ENCODE measurements around the gene LRRC15. TPM values are rescaled to one million over a fixed set of nuclear protein-coding genes. Genes with fewer than 3 reads are reported as not detected.

LRRC15 gene
- total RNA-seq, 2 donors from 2014 or later: 0.11 TPM; not detected in 1

DNA sequence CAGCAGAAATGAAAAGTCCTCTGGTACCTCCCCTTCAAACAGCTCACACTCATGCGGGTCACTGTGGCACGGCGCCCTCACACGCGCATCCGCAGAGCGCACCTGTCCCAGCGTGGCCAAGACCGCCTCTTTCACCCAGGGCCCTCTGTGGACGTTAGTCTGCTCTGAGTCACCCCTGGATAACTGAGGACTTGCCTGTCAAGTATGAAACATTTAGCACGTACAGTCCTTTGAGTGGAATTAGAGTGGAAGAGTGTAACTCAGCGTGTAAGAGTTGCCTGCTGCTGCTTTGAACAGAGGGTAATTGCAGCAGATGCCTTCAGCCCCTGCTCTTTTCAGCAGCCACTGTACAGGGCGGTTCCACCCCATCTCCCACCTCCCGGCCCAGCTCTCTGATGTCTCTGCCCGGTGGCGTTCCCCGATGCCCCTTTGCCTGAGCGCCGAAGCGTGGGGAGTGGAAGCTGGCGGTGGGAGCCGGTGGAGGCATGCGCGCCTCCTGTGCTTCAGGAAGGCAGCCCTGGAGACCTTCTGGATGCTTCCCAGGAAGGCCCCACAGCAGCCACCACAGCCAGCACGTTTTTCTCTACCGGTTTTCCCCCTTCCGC lies 41.4 kb downstream of the LRRC15 start:
- H3K36me3 Mint-ChIP-seq (ENCODE audit: low read depth): no peaks in the 10 kb centered on the region
- Histone ChIP-seq H3K27ac (ENCODE audit: low read depth, low read length) (no peak overlapping the region), H3K9ac (ENCODE audit: extremely low read depth, low read length, poor library complexity, severe bottlenecking) (no peak overlapping the region), H3K27me3 (ENCODE audit: control insufficient read depth, insufficient read depth, low read length, poor library complexity, severe bottlenecking) (peaks cover 12% of the 10 kb centered on the region), H3K9me3 (ENCODE audit: control insufficient read depth, low read length) (peaks cover 5% of the 10 kb centered on the region), H3K36me3 (ENCODE audit: control insufficient read depth, insufficient read depth, low read length) (no peaks in the 10 kb centered on the region), H3K4me3 (ENCODE audit: low read length) (no peak overlapping the region), H3K4me1 (ENCODE audit: control insufficient read depth, insufficient read depth, low read length) (peaks cover 4% of the 10 kb centered on the region)
- WGBS, 2 experiments (ENCODE audit: insufficient coverage in 1 of 2, insufficient read length in 1 of 2): 92 to 94% methylated on average over 22 to 27 of the region's 27 CpGs
- TF ChIP-seq, protein P1, sequence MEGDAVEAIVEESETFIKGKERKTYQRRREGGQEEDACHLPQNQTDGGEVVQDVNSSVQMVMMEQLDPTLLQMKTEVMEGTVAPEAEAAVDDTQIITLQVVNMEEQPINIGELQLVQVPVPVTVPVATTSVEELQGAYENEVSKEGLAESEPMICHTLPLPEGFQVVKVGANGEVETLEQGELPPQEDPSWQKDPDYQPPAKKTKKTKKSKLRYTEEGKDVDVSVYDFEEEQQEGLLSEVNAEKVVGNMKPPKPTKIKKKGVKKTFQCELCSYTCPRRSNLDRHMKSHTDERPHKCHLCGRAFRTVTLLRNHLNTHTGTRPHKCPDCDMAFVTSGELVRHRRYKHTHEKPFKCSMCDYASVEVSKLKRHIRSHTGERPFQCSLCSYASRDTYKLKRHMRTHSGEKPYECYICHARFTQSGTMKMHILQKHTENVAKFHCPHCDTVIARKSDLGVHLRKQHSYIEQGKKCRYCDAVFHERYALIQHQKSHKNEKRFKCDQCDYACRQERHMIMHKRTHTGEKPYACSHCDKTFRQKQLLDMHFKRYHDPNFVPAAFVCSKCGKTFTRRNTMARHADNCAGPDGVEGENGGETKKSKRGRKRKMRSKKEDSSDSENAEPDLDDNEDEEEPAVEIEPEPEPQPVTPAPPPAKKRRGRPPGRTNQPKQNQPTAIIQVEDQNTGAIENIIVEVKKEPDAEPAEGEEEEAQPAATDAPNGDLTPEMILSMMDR (conservative IDR thresholded peaks at IDR 0.05): no peak
- DNase-seq: no peak
- H3K4me3 Mint-ChIP-seq: no peak overlapping the region
- H3K4me1 Mint-ChIP-seq: peaks cover 4% of the 10 kb centered on the region
- H3K9me3 Mint-ChIP-seq: no peaks in the 10 kb centered on the region
- peaks cover 26% of the 10 kb centered on the region for H3K27me3 Mint-ChIP-seq (ENCODE audit: insufficient read depth)
- no peak overlapping the region for H3K27ac Mint-ChIP-seq

- no peak overlapping the region for H3K4me3 Mint-ChIP-seq
- H3K4me1 ChIP-seq (ENCODE audit: control insufficient read depth, insufficient read depth, low read length): peaks cover 4% of the 10 kb centered on the region
- no peak overlapping the region for H3K9ac ChIP-seq (ENCODE audit: extremely low read depth, low read length, poor library complexity, severe bottlenecking)
- DNase-seq: no peak
- H3K36me3 Mint-ChIP-seq (ENCODE audit: low read depth): no peaks in the 10 kb centered on the region
- peaks cover 2% of the 10 kb centered on the region for H3K4me1 Mint-ChIP-seq
- H3K36me3 ChIP-seq (ENCODE audit: control insufficient read depth, insufficient read depth, low read length): no peaks in the 10 kb centered on the region
- WGBS, 2 experiments (ENCODE audit: insufficient coverage in 1 of 2, insufficient read length in 1 of 2): 80 to 92% methylated on average over 1 to 5 of the region's 5 CpGs
- peaks cover 6% of the 10 kb centered on the region for H3K9me3 Mint-ChIP-seq
- peaks cover 5% of the 10 kb centered on the region for H3K27me3 ChIP-seq (ENCODE audit: control insufficient read depth, insufficient read depth, low read length, poor library complexity, severe bottlenecking)
- no peak overlapping the region for H3K27ac ChIP-seq (ENCODE audit: low read depth, low read length)
- peaks cover 5% of the 10 kb centered on the region for H3K9me3 ChIP-seq (ENCODE audit: control insufficient read depth, low read length)
- TF ChIP-seq, protein P1 (conservative IDR thresholded peaks at IDR 0.05): no peak
- H3K4me3 ChIP-seq (ENCODE audit: low read length): no peak overlapping the region
- no peak overlapping the region for H3K27ac Mint-ChIP-seq
- H3K27me3 Mint-ChIP-seq (ENCODE audit: insufficient read depth): peaks cover 19% of the 10 kb centered on the region
Observed at GRCh38 chr3:194327218-194328052, 42.1 kb downstream of the LRRC15 start.

GRCh38 chr3:194326968-194327217 lies 42.6 kb downstream of the LRRC15 start:
- no peaks in the 10 kb centered on the region for H3K36me3 ChIP-seq (ENCODE audit: control insufficient read depth, insufficient read depth, low read length)
- TF ChIP-seq, protein P1 (conservative IDR thresholded peaks at IDR 0.05): no peak
- peaks cover 10% of the 10 kb centered on the region for H3K9me3 Mint-ChIP-seq
- peaks cover 14% of the 10 kb centered on the region for H3K27me3 Mint-ChIP-seq (ENCODE audit: insufficient read depth)
- no peak overlapping the region for H3K27ac ChIP-seq (ENCODE audit: low read depth, low read length)
- DNase-seq: no peak
- peaks cover 5% of the 10 kb centered on the region for H3K9me3 ChIP-seq (ENCODE audit: control insufficient read depth, low read length)
- 83 to 100% methylated on average over 1 to 2 of the region's 2 CpGs for WGBS, 2 experiments (ENCODE audit: insufficient coverage in 1 of 2, insufficient read length in 1 of 2)
- H3K4me3 ChIP-seq (ENCODE audit: low read length): no peak overlapping the region
- no peaks in the 10 kb centered on the region for H3K27me3 ChIP-seq (ENCODE audit: control insufficient read depth, insufficient read depth, low read length, poor library complexity, severe bottlenecking)
- H3K4me3 Mint-ChIP-seq: no peak overlapping the region
- H3K9ac ChIP-seq (ENCODE audit: extremely low read depth, low read length, poor library complexity, severe bottlenecking): no peak overlapping the region
- H3K36me3 Mint-ChIP-seq (ENCODE audit: low read depth): no peaks in the 10 kb centered on the region
- peaks cover 3% of the 10 kb centered on the region for H3K4me1 Mint-ChIP-seq
- H3K27ac Mint-ChIP-seq: no peak overlapping the region
- H3K4me1 ChIP-seq (ENCODE audit: control insufficient read depth, insufficient read depth, low read length): peaks cover 4% of the 10 kb centered on the region

Data from endodermal cell (in vitro differentiated cells).